ENCODE measurements around the gene BLOC1S4.
"Not testable (repeated sequence)": the region's sequence is repeated elsewhere in the genome, so short reads cannot be mapped to it uniquely, and the experiment has no call there.

BLOC1S4 gene
- 21.6 to 35.2 reads per million in 2 experiments for total RNA-seq

- peak; percentile 83 for DNase-seq (ENCODE audit: low read depth)
Measured at GRCh38 chr4:6716018-6716911, at the start of gene BLOC1S4. Gene BLOC1S4, plus strand, starts transcription at chr4:6716174. Its CDS starts 36 bp downstream, at chr4:6716210.

- DNase-seq (ENCODE audit: low read depth), result no peak
Measured at GRCh38 chr4:6668391-6668790, 47.6 kb upstream of the BLOC1S4 start.

GRCh38 chr4:6671648-6672047, 44.3 kb upstream of the BLOC1S4 start:
- DNase-seq (ENCODE audit: low read depth), result no peak

GRCh38 chr4:6672131-6672530, 43.8 kb upstream of the BLOC1S4 start:
- no peak for DNase-seq (ENCODE audit: low read depth)

- DNase-seq (ENCODE audit: low read depth), result not testable (repeated sequence)
Measured at GRCh38 chr4:6672541-6673190, 43.3 kb upstream of the BLOC1S4 start.

- peak; percentile 35 for DNase-seq (ENCODE audit: low read depth)
Measured at GRCh38 chr4:6673191-6673659, 42.7 kb upstream of the BLOC1S4 start.

GRCh38 chr4:6673660-6674499, 42.1 kb upstream of the BLOC1S4 start:
- DNase-seq (ENCODE audit: low read depth), result peak; percentile 93

GRCh38 chr4:6674500-6675149, 41.3 kb upstream of the BLOC1S4 start:
- DNase-seq (ENCODE audit: low read depth), result peak; percentile 62

- no peak for DNase-seq (ENCODE audit: low read depth)
Measured at GRCh38 chr4:6676722-6677558, 39.0 kb upstream of the BLOC1S4 start.

GRCh38 chr4:6680372-6681034, 35.5 kb upstream of the BLOC1S4 start:
- DNase-seq (ENCODE audit: low read depth), result no peak

- DNase-seq (ENCODE audit: low read depth), result no peak
Measured at GRCh38 chr4:6681191-6681590, 34.8 kb upstream of the BLOC1S4 start.

GRCh38 chr4:6682862-6683590, 32.9 kb upstream of the BLOC1S4 start:
- no peak for DNase-seq (ENCODE audit: low read depth)

GRCh38 chr4:6684656-6685055, 31.3 kb upstream of the BLOC1S4 start:
- DNase-seq (ENCODE audit: low read depth), result no peak

- DNase-seq (ENCODE audit: low read depth), result no peak
Measured at GRCh38 chr4:6686104-6686787, 29.7 kb upstream of the BLOC1S4 start.

- no peak for DNase-seq (ENCODE audit: low read depth)
Measured at GRCh38 chr4:6687947-6688878, 27.8 kb upstream of the BLOC1S4 start.

- DNase-seq (ENCODE audit: low read depth), result peak; percentile 55
Measured at GRCh38 chr4:6688879-6689505, 27.0 kb upstream of the BLOC1S4 start.

GRCh38 chr4:6689506-6689960, 26.4 kb upstream of the BLOC1S4 start:
- no peak for DNase-seq (ENCODE audit: low read depth)
